IMR-90 (cell line): Measurements from ENCODE around the gene USP47. TPM values are rescaled to one million over a fixed set of nuclear protein-coding genes. Genes with fewer than 3 reads are reported as not detected.

Experiments
- ATAC-seq: fragments of 200-7000 bp; cut with Tn5 transposase; 2 replicates; pipeline ENCODE4 v1.9.1; 2020; ENCODE audit warnings: low read depth, mild to moderate bottlenecking, moderate library complexity
- BruUV-seq: library from RNA; stranded (reverse); fragments of 400-500 nt; replicated peaks from 2 replicates; lab custom pipeline; 2021; lab: Mats Ljungman, UMichigan
- CTCF ChIA-PET: fragments of 300-600 bp; formaldehyde crosslinking; extraction: SDS; loops from one replicate; lab custom pipeline; 2021; ENCODE audit warnings: antibody characterized with exemption; lab: Yijun Ruan, JAX
- POLR2A ChIA-PET: fragments of 300-600 bp; sonication (Branson Sonifier 250); formaldehyde crosslinking; loops from one replicate; lab custom pipeline; 2022; ENCODE audit warnings: antibody characterized with exemption; ENCODE audit not compliant: unreplicated experiment; lab: Charles Lee
- DNase-seq: peaks from one replicate; pipeline ENCODE4 v3.0.0; 2013
- H2AFZ ChIP-seq: replicated peaks from 2 replicates; pipeline ENCODE3; 2013; ENCODE audit warnings: low read length, mild to moderate bottlenecking; ENCODE audit not compliant: poor library complexity
- H2AK5ac ChIP-seq: 2 replicates; pipeline ENCODE4 v1.6.1; 2013; ENCODE audit warnings: low read depth, low read length, inconsistent platforms
- H2AK9ac ChIP-seq: replicated peaks from 2 replicates; pipeline ENCODE3; 2013; ENCODE audit warnings: mild to moderate bottlenecking, low read depth, low read length, moderate library complexity; ENCODE audit not compliant: poor library complexity
- H2BK120ac ChIP-seq: 2 replicates; pipeline ENCODE4 v1.6.1; 2013; ENCODE audit warnings: low read depth, low read length, inconsistent platforms
- H2BK15ac ChIP-seq: 3 replicates; pipeline ENCODE4 v1.6.1; 2013; ENCODE audit warnings: low read depth, low read length, inconsistent platforms
- H2BK20ac ChIP-seq: 2 replicates; pipeline ENCODE4 v1.6.1; 2013; ENCODE audit warnings: low read depth, mild to moderate bottlenecking, inconsistent platforms, low read length, moderate library complexity
- H2BK5ac ChIP-seq: 2 replicates; pipeline ENCODE4 v1.6.1; 2013; ENCODE audit warnings: mild to moderate bottlenecking, low read depth, low read length, inconsistent platforms; ENCODE audit not compliant: poor library complexity, severe bottlenecking
- H3K14ac ChIP-seq: replicated peaks from 2 replicates; pipeline ENCODE4 v1.6.1; 2013; ENCODE audit warnings: low read depth, low read length, inconsistent platforms
- H3K18ac ChIP-seq: 2 replicates; pipeline ENCODE4 v1.6.1; 2013; ENCODE audit warnings: low read depth, low read length, control low read depth
- H3K23ac ChIP-seq: 2 replicates; pipeline ENCODE4 v1.6.1; 2013; ENCODE audit warnings: low read depth, low read length, inconsistent platforms
- H3K27ac ChIP-seq: 2 replicates; pipeline ENCODE4 v1.5.1; 2013; ENCODE audit warnings: mild to moderate bottlenecking, control low read depth, low read length; ENCODE audit not compliant: insufficient read depth
- H3K27me3 ChIP-seq: 2 replicates; pipeline ENCODE4 v1.6.1; 2013; ENCODE audit warnings: low read length; ENCODE audit not compliant: control insufficient read depth, insufficient read depth
- H3K36me3 ChIP-seq: 2 replicates; pipeline ENCODE4 v1.6.1; 2013; ENCODE audit warnings: low read length, mixed read lengths; ENCODE audit not compliant: control insufficient read depth, insufficient read depth
- H3K4ac ChIP-seq: 2 replicates; pipeline ENCODE4 v1.6.1; 2013; ENCODE audit warnings: low read depth, low read length, inconsistent platforms
- H3K4me1 ChIP-seq: 2 replicates; pipeline ENCODE4 v1.6.1; 2013; ENCODE audit warnings: low read length, mixed read lengths; ENCODE audit not compliant: control insufficient read depth, insufficient read depth
- H3K4me2 ChIP-seq: 2 replicates; pipeline ENCODE4 v1.6.1; 2013; ENCODE audit warnings: low read depth, mild to moderate bottlenecking, control low read depth, low read length, moderate library complexity
- H3K4me3 ChIP-seq: 2 replicates; pipeline ENCODE4 v1.5.1; 2013; ENCODE audit warnings: low read depth, mild to moderate bottlenecking, control low read depth, low read length, moderate library complexity; ENCODE audit not compliant: insufficient read depth
- H3K56ac ChIP-seq: 2 replicates; pipeline ENCODE4 v1.6.1; 2013; ENCODE audit warnings: low read length, inconsistent platforms; ENCODE audit not compliant: insufficient read depth; ENCODE audit errors: extremely low read depth
- H3K79me1 ChIP-seq, 2 experiments: 2 replicates each; pipeline ENCODE4 v1.6.1; 2013; ENCODE audit warnings: low read length in 2 of 2, inconsistent platforms in 1 of 2, low read depth in 1 of 2
- H3K9ac ChIP-seq: 2 replicates; pipeline ENCODE4 v1.6.1; 2013; ENCODE audit warnings: low read depth, low read length, control low read depth
- H3K9me1 ChIP-seq: 2 replicates; pipeline ENCODE4 v1.6.1; 2013; ENCODE audit warnings: low read length, inconsistent platforms; ENCODE audit not compliant: insufficient read depth
- H3K9me3 ChIP-seq: 2 replicates; pipeline ENCODE4 v1.6.1; 2013; ENCODE audit warnings: low read length; ENCODE audit not compliant: control insufficient read depth, insufficient read depth
- H4K20me1 ChIP-seq: 2 replicates; pipeline ENCODE4 v1.6.1; 2013; ENCODE audit warnings: low read length, inconsistent platforms; ENCODE audit not compliant: insufficient read depth
- H4K5ac ChIP-seq: 2 replicates; pipeline ENCODE4 v1.6.1; 2013; ENCODE audit warnings: mild to moderate bottlenecking, low read depth, low read length, control low read depth
- H4K8ac ChIP-seq, 2 experiments: 2 replicates each; pipeline ENCODE4 v1.6.1; 2013; ENCODE audit warnings: low read depth in 2 of 2, low read length in 2 of 2, control low read depth in 1 of 2, inconsistent platforms in 1 of 2
- H4K91ac ChIP-seq: 2 replicates; pipeline ENCODE4 v1.6.1; 2013; ENCODE audit warnings: low read depth, low read length, inconsistent platforms; ENCODE audit not compliant: insufficient read depth
- BHLHE40 ChIP-seq: fragments of 150-350 bp; IDR thresholded peaks from 2 replicates; pipeline ENCODE4 v1.6.1; 2016; ENCODE audit warnings: mild to moderate bottlenecking, low read depth, low read length
- CEBPB ChIP-seq: IDR thresholded peaks from 2 replicates; pipeline ENCODE4 v1.6.1; 2012; ENCODE audit warnings: low read depth, low read length, improper control_type of control experiment
- CHD1 ChIP-seq: IDR thresholded peaks from 2 replicates; pipeline ENCODE4 v1.6.1; 2012; ENCODE audit warnings: low read depth, low read length, improper control_type of control experiment
- MAFK ChIP-seq: IDR thresholded peaks from 2 replicates; pipeline ENCODE4 v1.6.1; 2012; ENCODE audit warnings: low read depth, low read length, improper control_type of control experiment
- MAZ ChIP-seq: IDR thresholded peaks from 2 replicates; pipeline ENCODE4 v1.6.1; 2012; ENCODE audit warnings: low read depth, mild to moderate bottlenecking, low read length, improper control_type of control experiment, moderate library complexity, borderline replicate concordance
- RAD21 ChIP-seq: IDR thresholded peaks from 2 replicates; pipeline ENCODE4 v1.6.1; 2012; ENCODE audit warnings: low read length, improper control_type of control experiment
- RCOR1 ChIP-seq: IDR thresholded peaks from 2 replicates; pipeline ENCODE4 v1.6.1; 2012; ENCODE audit warnings: mild to moderate bottlenecking, low read length, improper control_type of control experiment; ENCODE audit not compliant: insufficient replicate concordance
- SMC3 ChIP-seq: fragments of 150-350 bp; IDR thresholded peaks from 2 replicates; pipeline ENCODE4 v1.6.1; 2016; ENCODE audit warnings: low read depth, mild to moderate bottlenecking, antibody characterized with exemption, low read length, moderate library complexity
- USF2 ChIP-seq: fragments of 150-350 bp; IDR thresholded peaks from 2 replicates; pipeline ENCODE4 v1.6.1; 2017; ENCODE audit warnings: mild to moderate bottlenecking, antibody characterized with exemption, low read length, low read depth
- WGBS, 2 experiments: methylation state at CpG; one replicate each; pipeline versions ENCODE4 v1.1.5 to v1.1.7; 2013; ENCODE audit warnings: missing lambda C conversion rate in 2 of 2; ENCODE audit not compliant: insufficient read length in 1 of 2; ENCODE audit errors: extremely low coverage in 2 of 2; 5-methylcytosine and 5-hydroxymethylcytosine counted together
- dilution Hi-C: fragments of 300-500 bp; cut with HindIII; formaldehyde crosslinking; loops from one replicate; pipeline ENCODE4 v1.14.3; 2018; ENCODE audit warnings: low sequenced_read_pairs; ENCODE audit not compliant: unreplicated experiment
- in situ Hi-C: fragments of 300-500 bp; cut with MboI; formaldehyde crosslinking; loops from 3 replicates; pipeline ENCODE4 v1.14.3; 2019; ENCODE audit warnings: low sequenced_read_pairs, inconsistent platforms, mixed read lengths
- intact Hi-C: fragments of 100-400 bp; cut with micrococcal nuclease; formaldehyde crosslinking; loops from 2 replicates; pipeline ENCODE4 v1.10.0; 2022
- polyA plus RNA-seq, 3 experiments: library from polyadenylated mRNA; depleted of rRNA; stranded (reverse); fragments of >200 nt; gene quantifications; 2 replicates each; pipeline ENCODE4 v1.2.3, GENCODE V29; 2012; ENCODE audit warnings: low replicate concordance in 1 of 3
- total RNA-seq: library from RNA; depleted of rRNA; stranded (reverse); fragments of >200 nt; gene quantifications from 2 replicates; pipeline ENCODE4 v1.2.3, GENCODE V29; 2012
- TF ChIP-seq, protein P1 (sequence below): fragments of 150-350 bp; IDR thresholded peaks from 2 replicates; pipeline ENCODE4 v1.6.1; 2016; ENCODE audit warnings: low read depth, mild to moderate bottlenecking, low read length, moderate library complexity, borderline replicate concordance

USP47 gene
- total and polyA plus RNA-seq, 2 of the 4 experiments (the other 2 are of a cell fraction): 15.0 to 110 TPM

DNA sequence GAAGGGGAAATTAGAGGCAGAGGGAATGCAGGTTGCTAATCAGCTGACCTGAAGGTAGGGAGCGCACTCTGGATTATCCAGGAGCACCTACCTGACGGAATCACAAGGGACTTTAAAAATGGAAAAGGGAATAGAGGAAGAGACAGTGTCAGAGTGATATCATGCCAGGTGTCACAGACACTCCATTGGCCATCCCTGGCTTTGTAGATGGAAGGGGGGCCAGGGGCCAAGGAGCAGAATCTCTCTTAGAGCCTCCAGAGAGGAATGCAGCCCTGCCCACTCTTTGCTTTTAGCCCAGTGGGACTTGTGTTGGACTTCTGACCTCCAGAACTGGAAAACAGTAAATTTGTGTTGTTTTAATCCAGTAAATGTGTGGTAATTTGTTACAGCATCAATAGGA lies 128.8 kb downstream of the USP47 start:
- POLR2A ChIA-PET: no interaction called here
- Histone ChIP-seq H4K5ac (no peak overlapping the region), H4K91ac (no peak overlapping the region), H3K4me1 (peaks cover 25% of the 10 kb centered on the region), H3K36me3 (peaks cover 35% of the 10 kb centered on the region), H3K56ac (no peak overlapping the region), H3K23ac (0 out of 2 replicates have a peak overlapping the region, but pooled peaks have one; percentile 42), H3K79me1 (peaks cover 41 to 94% of the 10 kb centered on the region in 2 experiments), H2AK5ac (peak overlapping the region; percentile 50; the same call in 1 of the 2 replicates), H3K27ac (no peak overlapping the region), H3K9me3 (no peaks in the 10 kb centered on the region), H3K18ac (no peak overlapping the region), H3K9ac (no peak overlapping the region), H2AK9ac (no peak overlapping the region), H2BK5ac (no peak overlapping the region), H3K4me2 (no peak overlapping the region), H2AFZ (no peak overlapping the region), H4K20me1 (peaks cover 13% of the 10 kb centered on the region; the same call in 1 of the 2 replicates), H3K9me1 (peaks cover 44% of the 10 kb centered on the region), H2BK120ac (0 out of 2 replicates have a peak overlapping the region, but pooled peaks have one; percentile 2), H2BK15ac (no peak overlapping the region), H4K8ac (no peak overlapping the region; a peak in 1 of 4 replicates), H3K14ac (no peak overlapping the region), H2BK20ac (no peak overlapping the region), H3K4me3 (no peak overlapping the region), H3K4ac (peak overlapping the region; percentile 19; the same call in 1 of the 2 replicates), H3K27me3 (no peaks in the 10 kb centered on the region)
- in situ Hi-C loops (no loop called here), intact Hi-C loops (no loop called here), dilution Hi-C loops (no loop called here)
- WGBS, 2 experiments: 90% methylated on average over 2 of the region's 2 CpGs; no CpG with 5 or more reads in 1 of the 2 experiments
- CTCF ChIA-PET: no interaction called here
- DNase-seq (no peak), ATAC-seq (no peak)
- BruUV-seq: no TSS peak
- TF ChIP-seq MAFK: no peak
- TF ChIP-seq RCOR1: no peak
- TF ChIP-seq CHD1: no peak
- no peak for TF ChIP-seq RAD21
- TF ChIP-seq, protein P1, sequence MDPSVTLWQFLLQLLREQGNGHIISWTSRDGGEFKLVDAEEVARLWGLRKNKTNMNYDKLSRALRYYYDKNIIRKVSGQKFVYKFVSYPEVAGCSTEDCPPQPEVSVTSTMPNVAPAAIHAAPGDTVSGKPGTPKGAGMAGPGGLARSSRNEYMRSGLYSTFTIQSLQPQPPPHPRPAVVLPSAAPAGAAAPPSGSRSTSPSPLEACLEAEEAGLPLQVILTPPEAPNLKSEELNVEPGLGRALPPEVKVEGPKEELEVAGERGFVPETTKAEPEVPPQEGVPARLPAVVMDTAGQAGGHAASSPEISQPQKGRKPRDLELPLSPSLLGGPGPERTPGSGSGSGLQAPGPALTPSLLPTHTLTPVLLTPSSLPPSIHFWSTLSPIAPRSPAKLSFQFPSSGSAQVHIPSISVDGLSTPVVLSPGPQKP: no peak
- no peak for TF ChIP-seq CEBPB
- TF ChIP-seq BHLHE40: no peak
- TF ChIP-seq USF2: no peak
- TF ChIP-seq MAZ: no peak
- no peak for TF ChIP-seq SMC3
